HCT116 (cell line): ENCODE results near the gene ICA1L. TPM values are rescaled to one million over a fixed set of nuclear protein-coding genes. Genes with fewer than 3 reads are reported as not detected.

Source experiments
- ATAC-seq: fragments of 200-7000 bp; cut with Tn5 transposase; 2 replicates; pipeline ENCODE4 v1.9.1; 2020; ENCODE audit warnings: mild to moderate bottlenecking, moderate library complexity
- BruUV-seq: library from RNA; stranded (reverse); fragments of 400-500 nt; replicated peaks from 2 replicates; lab custom pipeline; 2021; lab: Mats Ljungman, UMichigan
- CTCF ChIA-PET: fragments of 300-600 bp; sonication (Branson Sonifier 250); formaldehyde crosslinking; loops from one replicate; lab custom pipeline; 2021; ENCODE audit warnings: antibody characterized with exemption; lab: Charles Lee
- POLR2A ChIA-PET: fragments of 300-600, 350-600 bp; sonication (Branson Sonifier 250); formaldehyde crosslinking; loops from one replicate; lab custom pipeline; 2021; ENCODE audit warnings: antibody characterized with exemption; lab: Charles Lee
- RAD21 ChIA-PET, 2 experiments: fragments of 300-600 bp; sonication (Branson Sonifier 250); formaldehyde crosslinking; loops; one replicate each; lab custom pipeline; 2023; ENCODE audit warnings: low total read pairs in 2 of 2; ENCODE audit not compliant: uncharacterized antibody in 2 of 2, unreplicated experiment in 2 of 2, low non-redundant PET in 1 of 2; lab: Charles Lee
- DNase-seq: peaks from one replicate; pipeline ENCODE4 v3.0.0-alpha.2; 2010; ENCODE audit warnings: low read depth, low spot score
- H2AFZ ChIP-seq: fragments of 200-600 bp; shearing (Covaris generic), sonication (generic); 2 replicates; pipeline ENCODE4 v1.6.1; 2017; ENCODE audit warnings: low read depth, mixed run types, mixed read lengths, antibody characterized with exemption, low read length; ENCODE audit not compliant: poor library complexity, severe bottlenecking
- H3K27ac ChIP-seq: 2 replicates; pipeline ENCODE4 v1.5.1; 2012; ENCODE audit warnings: low read depth, low read length
- H3K27me3 ChIP-seq: fragments of 200-600 bp; sonication (generic); 2 replicates; pipeline ENCODE4 v1.6.1; 2016; ENCODE audit warnings: mixed run types, low read length, mixed read lengths; ENCODE audit not compliant: insufficient read depth
- H3K36me3 ChIP-seq, 2 experiments: fragments of 200-500 bp in 1 of 2; fragments of 200-600 bp in 1 of 2; sonication (Bioruptor generic) in 1 of 2; sonication (generic) in 1 of 2; 2 replicates each; pipeline versions ENCODE4 v1.5.1 to v1.6.1; 2014 to 2016; ENCODE audit warnings: low read length in 2 of 2, inconsistent platforms in 1 of 2, mixed read lengths in 1 of 2, mixed run types in 1 of 2; ENCODE audit not compliant: insufficient read depth in 2 of 2, control insufficient read depth in 1 of 2
- H3K4me1 ChIP-seq, 2 experiments: fragments of 200-600 bp in 1 of 2; sonication (generic) in 1 of 2; 2 replicates each; pipeline versions ENCODE4 v1.5.1 to v1.6.1; 2012 to 2017; ENCODE audit warnings: low read length in 2 of 2, inconsistent platforms in 1 of 2, mild to moderate bottlenecking in 1 of 2, mixed read lengths in 1 of 2, mixed run types in 1 of 2, moderate library complexity in 1 of 2; ENCODE audit not compliant: insufficient read depth in 2 of 2, control insufficient read depth in 1 of 2
- H3K4me2 ChIP-seq: fragments of 200-600 bp; sonication (generic); 2 replicates; pipeline ENCODE4 v1.6.1; 2017; ENCODE audit warnings: mixed run types, low read length, mixed read lengths
- H3K4me3 ChIP-seq, 2 experiments: fragments of 200-600 bp in 1 of 2; sonication (generic) in 1 of 2; replicated peaks in 1 of 2; 2 replicates each; pipeline ENCODE4 v1.5.1; 2011 to 2016; ENCODE audit warnings: low read length in 2 of 2, control low read depth in 1 of 2, low read depth in 1 of 2, mild to moderate bottlenecking in 1 of 2, mixed read lengths in 1 of 2, mixed run types in 1 of 2
- H3K79me2 ChIP-seq: fragments of 200-600 bp; sonication (generic); 2 replicates; pipeline ENCODE4 v1.6.1; 2017; ENCODE audit warnings: mild to moderate bottlenecking, mixed run types, low read length, moderate library complexity, mixed read lengths; ENCODE audit not compliant: insufficient read depth
- H3K9ac ChIP-seq: fragments of 200-600 bp; sonication (generic); 2 replicates; pipeline ENCODE4 v1.6.1; 2016; ENCODE audit warnings: low read length, mixed read lengths
- H3K9me2 ChIP-seq: fragments of 200-600 bp; sonication (generic), shearing (Covaris generic); 2 replicates; pipeline ENCODE4 v1.6.1; 2017; ENCODE audit warnings: mixed run types, mild to moderate bottlenecking, moderate library complexity; ENCODE audit not compliant: insufficient read depth
- H3K9me3 ChIP-seq, 2 experiments: fragments of 200-500 bp in 1 of 2; fragments of 200-600 bp in 1 of 2; sonication (Bioruptor generic) in 1 of 2; sonication (generic) in 1 of 2; 2 replicates each; pipeline ENCODE4 v1.6.1; 2014 to 2017; ENCODE audit warnings: low read length in 2 of 2, mixed read lengths in 2 of 2, inconsistent platforms in 1 of 2, low read depth in 1 of 2, mild to moderate bottlenecking in 1 of 2, mixed run types in 1 of 2, moderate library complexity in 1 of 2; ENCODE audit not compliant: control insufficient read depth in 1 of 2, insufficient read depth in 1 of 2
- H4K20me1 ChIP-seq: fragments of 200-600 bp; sonication (generic), shearing (Covaris generic); 2 replicates; pipeline ENCODE4 v1.6.1; 2017; ENCODE audit warnings: mixed run types, mild to moderate bottlenecking, moderate library complexity; ENCODE audit not compliant: insufficient read depth
- CEBPB ChIP-seq: IDR thresholded peaks from 2 replicates; pipeline ENCODE4 v1.6.1; 2012; ENCODE audit warnings: low read depth
- EGR1 ChIP-seq: IDR thresholded peaks from 2 replicates; pipeline ENCODE4 v1.6.1; 2012; ENCODE audit warnings: low read depth
- ELF1 ChIP-seq: IDR thresholded peaks from 2 replicates; pipeline ENCODE4 v1.6.1; 2012; ENCODE audit warnings: low read depth, borderline replicate concordance
- EZH2 ChIP-seq: fragments of 200-600 bp; sonication (generic); IDR thresholded peaks from 2 replicates; pipeline ENCODE4 v1.6.1; 2017; ENCODE audit warnings: antibody characterized with exemption, mixed run types
- EZH2phosphoT487 ChIP-seq: fragments of 200-600 bp; IDR thresholded peaks from 2 replicates; pipeline ENCODE4 v1.6.1; 2018; ENCODE audit warnings: antibody characterized with exemption, borderline replicate concordance
- JUND ChIP-seq: IDR thresholded peaks from 2 replicates; pipeline ENCODE4 v1.6.1; 2012
- POLR2AphosphoS5 ChIP-seq: IDR thresholded peaks from 2 replicates; pipeline ENCODE4 v1.6.1; 2011; ENCODE audit warnings: mild to moderate bottlenecking, low read depth, low read length, moderate library complexity
- RAD21 ChIP-seq: IDR thresholded peaks from 2 replicates; pipeline ENCODE4 v1.6.1; 2012; ENCODE audit warnings: low read depth, mild to moderate bottlenecking
- SRF ChIP-seq: IDR thresholded peaks from 2 replicates; pipeline ENCODE4 v1.6.1; 2012; ENCODE audit warnings: low read depth
- ZFX ChIP-seq: fragments of 450-650 bp; IDR thresholded peaks from 2 replicates; pipeline ENCODE4 v1.6.1; 2017
- intact Hi-C: fragments of 100-400 bp; cut with micrococcal nuclease; formaldehyde crosslinking; loops from 2 replicates; pipeline ENCODE4 v1.10.0; 2022
- total RNA-seq: library from RNA; stranded (reverse); gene quantifications from one replicate; pipeline ENCODE4 v1.2.1, GENCODE V29; 2021; ENCODE audit not compliant: unreplicated experiment
- TF ChIP-seq, protein P1 (sequence below), 3 experiments: fragments of 200-600 bp in 1 of 3; sonication (generic) in 1 of 3; IDR thresholded peaks in 2 of 3; conservative IDR thresholded peaks in 1 of 3; 2 replicates each; pipeline ENCODE4 v1.5.1; 2012 to 2017; ENCODE audit warnings: low read depth in 2 of 3, low read length in 2 of 3, antibody characterized with exemption in 1 of 3, borderline replicate concordance in 1 of 3, control low read depth in 1 of 3, mild to moderate bottlenecking in 1 of 3, mixed read lengths in 1 of 3, mixed run types in 1 of 3, moderate library complexity in 1 of 3; ENCODE audit not compliant: insufficient read depth in 1 of 3
- TF ChIP-seq, protein P2 (sequence below): IDR thresholded peaks from 2 replicates; pipeline ENCODE4 v1.6.1; 2012
- TF ChIP-seq, protein P3 (sequence below): IDR thresholded peaks from 2 replicates; pipeline ENCODE4 v1.6.1; 2012; ENCODE audit warnings: low read depth

ICA1L gene
- total RNA-seq, 1 experiment from 2014 or later = 2.5 TPM

DNA sequence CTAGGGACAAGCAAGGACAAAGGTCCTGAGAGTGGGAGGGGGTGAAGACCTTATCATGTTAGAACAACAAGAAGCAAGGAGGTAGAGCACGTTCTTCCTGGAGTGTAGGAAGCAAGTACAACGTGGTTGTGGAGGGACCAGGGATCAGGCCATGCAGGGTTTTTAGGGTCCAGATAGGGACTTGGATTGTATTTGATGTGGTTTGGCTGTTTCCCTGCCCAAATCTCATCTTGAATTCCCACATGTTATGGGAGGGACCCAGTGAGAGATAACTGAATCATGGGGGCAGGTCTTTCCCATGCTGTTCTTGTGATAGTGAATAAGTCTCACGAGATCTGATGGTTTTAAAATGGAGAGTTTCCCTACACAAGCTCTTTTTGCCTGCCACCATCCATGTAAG is 53.2 kb downstream of the ICA1L start:
- no peaks in the 10 kb centered on the region for H4K20me1 ChIP-seq
- H3K36me3 ChIP-seq = no peaks in the 10 kb centered on the region
- H3K4me1 ChIP-seq = no peaks in the 10 kb centered on the region
- DNase-seq (no peak), ATAC-seq (no peak)
- no peaks in the 10 kb centered on the region for H3K79me2 ChIP-seq
- no peak overlapping the region for H3K9ac ChIP-seq
- H3K9me3 ChIP-seq = no peaks in the 10 kb centered on the region
- no peaks in the 10 kb centered on the region for H3K9me2 ChIP-seq
- no peak overlapping the region for H2AFZ ChIP-seq
- intact Hi-C loops = no loop called here
- H3K4me3 ChIP-seq = no peak overlapping the region
- POLR2A ChIA-PET = no interaction called here
- H3K4me2 ChIP-seq = no peak overlapping the region
- CTCF ChIA-PET = no interaction called here
- RAD21 ChIA-PET = no interaction called here
- H3K27me3 ChIP-seq = no peaks in the 10 kb centered on the region
- TF ChIP-seq ZFX = no peak
- TF ChIP-seq POLR2AphosphoS5 = no peak
- TF ChIP-seq JUND = no peak
- no peak for TF ChIP-seq EZH2
- TF ChIP-seq, protein P1, sequence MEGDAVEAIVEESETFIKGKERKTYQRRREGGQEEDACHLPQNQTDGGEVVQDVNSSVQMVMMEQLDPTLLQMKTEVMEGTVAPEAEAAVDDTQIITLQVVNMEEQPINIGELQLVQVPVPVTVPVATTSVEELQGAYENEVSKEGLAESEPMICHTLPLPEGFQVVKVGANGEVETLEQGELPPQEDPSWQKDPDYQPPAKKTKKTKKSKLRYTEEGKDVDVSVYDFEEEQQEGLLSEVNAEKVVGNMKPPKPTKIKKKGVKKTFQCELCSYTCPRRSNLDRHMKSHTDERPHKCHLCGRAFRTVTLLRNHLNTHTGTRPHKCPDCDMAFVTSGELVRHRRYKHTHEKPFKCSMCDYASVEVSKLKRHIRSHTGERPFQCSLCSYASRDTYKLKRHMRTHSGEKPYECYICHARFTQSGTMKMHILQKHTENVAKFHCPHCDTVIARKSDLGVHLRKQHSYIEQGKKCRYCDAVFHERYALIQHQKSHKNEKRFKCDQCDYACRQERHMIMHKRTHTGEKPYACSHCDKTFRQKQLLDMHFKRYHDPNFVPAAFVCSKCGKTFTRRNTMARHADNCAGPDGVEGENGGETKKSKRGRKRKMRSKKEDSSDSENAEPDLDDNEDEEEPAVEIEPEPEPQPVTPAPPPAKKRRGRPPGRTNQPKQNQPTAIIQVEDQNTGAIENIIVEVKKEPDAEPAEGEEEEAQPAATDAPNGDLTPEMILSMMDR (IDR thresholded peaks at IDR 0.05 in 2 of 3, conservative IDR thresholded peaks at IDR 0.05 in 1 of 3; ENCODE audit: borderline replicate concordance in 1 of 3, insufficient read depth in 1 of 3, low read depth in 2 of 3, low read length in 2 of 3) = no peak
- TF ChIP-seq EZH2phosphoT487 = no peak
- TF ChIP-seq CEBPB = no peak
- no peak for TF ChIP-seq SRF
- TF ChIP-seq, protein P2, sequence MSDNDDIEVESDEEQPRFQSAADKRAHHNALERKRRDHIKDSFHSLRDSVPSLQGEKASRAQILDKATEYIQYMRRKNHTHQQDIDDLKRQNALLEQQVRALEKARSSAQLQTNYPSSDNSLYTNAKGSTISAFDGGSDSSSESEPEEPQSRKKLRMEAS = no peak
- TF ChIP-seq, protein P3, sequence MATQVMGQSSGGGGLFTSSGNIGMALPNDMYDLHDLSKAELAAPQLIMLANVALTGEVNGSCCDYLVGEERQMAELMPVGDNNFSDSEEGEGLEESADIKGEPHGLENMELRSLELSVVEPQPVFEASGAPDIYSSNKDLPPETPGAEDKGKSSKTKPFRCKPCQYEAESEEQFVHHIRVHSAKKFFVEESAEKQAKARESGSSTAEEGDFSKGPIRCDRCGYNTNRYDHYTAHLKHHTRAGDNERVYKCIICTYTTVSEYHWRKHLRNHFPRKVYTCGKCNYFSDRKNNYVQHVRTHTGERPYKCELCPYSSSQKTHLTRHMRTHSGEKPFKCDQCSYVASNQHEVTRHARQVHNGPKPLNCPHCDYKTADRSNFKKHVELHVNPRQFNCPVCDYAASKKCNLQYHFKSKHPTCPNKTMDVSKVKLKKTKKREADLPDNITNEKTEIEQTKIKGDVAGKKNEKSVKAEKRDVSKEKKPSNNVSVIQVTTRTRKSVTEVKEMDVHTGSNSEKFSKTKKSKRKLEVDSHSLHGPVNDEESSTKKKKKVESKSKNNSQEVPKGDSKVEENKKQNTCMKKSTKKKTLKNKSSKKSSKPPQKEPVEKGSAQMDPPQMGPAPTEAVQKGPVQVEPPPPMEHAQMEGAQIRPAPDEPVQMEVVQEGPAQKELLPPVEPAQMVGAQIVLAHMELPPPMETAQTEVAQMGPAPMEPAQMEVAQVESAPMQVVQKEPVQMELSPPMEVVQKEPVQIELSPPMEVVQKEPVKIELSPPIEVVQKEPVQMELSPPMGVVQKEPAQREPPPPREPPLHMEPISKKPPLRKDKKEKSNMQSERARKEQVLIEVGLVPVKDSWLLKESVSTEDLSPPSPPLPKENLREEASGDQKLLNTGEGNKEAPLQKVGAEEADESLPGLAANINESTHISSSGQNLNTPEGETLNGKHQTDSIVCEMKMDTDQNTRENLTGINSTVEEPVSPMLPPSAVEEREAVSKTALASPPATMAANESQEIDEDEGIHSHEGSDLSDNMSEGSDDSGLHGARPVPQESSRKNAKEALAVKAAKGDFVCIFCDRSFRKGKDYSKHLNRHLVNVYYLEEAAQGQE = no peak
- no peak for TF ChIP-seq EGR1
- TF ChIP-seq ELF1 = no peak
- no peak for TF ChIP-seq RAD21
- BruUV-seq = no TSS peak
- no peak overlapping the region for H3K27ac ChIP-seq
